GM21360 (cell line): ENCODE results near the gene TMCO4.

Source experiments
- ATAC-seq: cut with Tn5 transposase; IDR thresholded peaks from one replicate; pipeline ENCODE4 v1.9.1; 2021; ENCODE audit warnings: mild to moderate bottlenecking, moderate library complexity; ENCODE audit not compliant: unreplicated experiment

Gene TMCO4

GRCh38 chr1:19662313-19662712 is 137.4 kb downstream of the TMCO4 start:
- ATAC-seq, result no peak

DNA sequence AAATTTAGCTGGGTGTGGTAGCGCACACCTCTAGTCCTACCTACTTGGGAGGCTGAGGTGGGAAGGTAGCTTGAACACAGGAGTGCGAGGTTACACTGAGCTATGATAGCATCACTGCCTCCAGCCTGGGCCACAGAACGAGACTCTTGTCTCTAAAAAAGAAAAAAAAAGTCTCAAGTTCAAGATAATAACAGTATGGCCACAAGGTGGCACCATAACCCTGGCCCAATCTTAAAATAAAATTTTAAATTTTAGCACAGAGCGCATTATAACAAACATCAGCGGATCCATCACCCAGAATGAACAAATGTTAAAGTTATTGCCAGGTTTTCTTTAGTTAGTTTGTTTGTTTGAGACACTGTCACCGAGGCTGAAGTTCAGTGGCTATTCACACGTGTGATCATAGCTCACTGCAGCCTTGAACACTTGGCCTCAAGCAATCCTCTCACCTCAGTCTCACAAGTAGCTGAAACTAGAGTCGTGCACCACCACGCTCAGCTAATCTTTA is 137.9 kb downstream of the TMCO4 start:
- no peak for ATAC-seq

DNA sequence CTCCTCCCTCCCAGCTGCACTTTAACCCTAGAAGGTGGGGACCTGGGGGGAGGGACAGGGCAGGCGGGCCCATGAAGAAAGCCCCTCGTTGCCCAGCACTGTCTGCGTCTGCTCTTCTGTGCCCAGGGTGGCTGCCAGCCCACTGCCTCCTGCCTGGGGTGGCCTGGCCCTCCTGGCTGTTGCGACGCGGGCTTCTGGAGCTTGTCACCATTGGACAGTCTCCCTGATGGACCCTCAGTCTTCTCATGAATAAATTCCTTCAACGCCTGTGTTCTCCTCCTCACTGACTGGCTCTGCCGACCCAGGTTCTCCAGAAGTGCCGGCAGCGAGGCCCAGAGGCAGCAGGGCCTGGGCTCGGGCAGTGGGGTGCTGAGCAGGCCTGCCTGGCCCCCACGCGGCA is 141.5 kb downstream of the TMCO4 start:
- ATAC-seq, result no peak

DNA sequence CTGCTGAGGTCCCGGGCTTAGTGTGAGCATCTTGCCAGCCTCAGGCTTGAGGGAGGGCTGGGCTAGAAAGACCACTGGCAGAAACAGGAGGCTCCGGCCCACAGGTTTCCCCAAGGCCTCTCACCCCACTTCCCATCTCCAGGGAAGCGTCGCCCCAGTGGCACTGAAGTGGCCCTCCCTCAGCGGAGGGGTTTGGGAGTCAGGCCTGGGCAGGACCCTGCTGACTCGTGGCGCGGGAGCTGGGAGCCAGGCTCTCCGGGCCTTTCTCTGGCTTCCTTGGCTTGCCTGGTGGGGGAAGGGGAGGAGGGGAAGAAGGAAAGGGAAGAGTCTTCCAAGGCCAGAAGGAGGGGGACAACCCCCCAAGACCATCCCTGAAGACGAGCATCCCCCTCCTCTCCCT is 142.2 kb downstream of the TMCO4 start:
- no peak for ATAC-seq

- ATAC-seq, result no peak
These were observed 142.8 kb downstream of the TMCO4 start for GRCh38 chr1:19656780-19657466.

- no peak for ATAC-seq
These were observed 143.5 kb downstream of the TMCO4 start for GRCh38 chr1:19656134-19656779.

DNA sequence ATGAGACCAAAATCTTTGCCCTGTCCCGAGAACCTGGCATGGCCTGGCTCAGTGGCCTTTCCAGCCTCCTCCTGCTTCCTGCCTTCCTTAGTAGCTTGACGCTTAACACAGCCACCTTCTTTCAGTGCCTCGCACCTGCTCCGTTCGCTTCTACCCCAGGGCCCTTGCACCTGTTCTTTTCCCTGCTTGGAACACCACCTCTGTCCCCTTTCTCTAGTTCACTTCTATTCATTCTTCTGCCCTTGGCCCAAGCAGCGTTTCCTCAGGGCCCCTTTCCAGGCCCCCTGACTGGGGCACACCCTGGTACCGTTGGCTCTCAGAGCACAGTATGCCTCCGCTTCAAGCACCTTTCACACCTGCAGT is 144.0 kb downstream of the TMCO4 start:
- ATAC-seq, result no peak

- ATAC-seq, result no peak
These were observed 144.6 kb downstream of the TMCO4 start for GRCh38 chr1:19654886-19655717.

DNA sequence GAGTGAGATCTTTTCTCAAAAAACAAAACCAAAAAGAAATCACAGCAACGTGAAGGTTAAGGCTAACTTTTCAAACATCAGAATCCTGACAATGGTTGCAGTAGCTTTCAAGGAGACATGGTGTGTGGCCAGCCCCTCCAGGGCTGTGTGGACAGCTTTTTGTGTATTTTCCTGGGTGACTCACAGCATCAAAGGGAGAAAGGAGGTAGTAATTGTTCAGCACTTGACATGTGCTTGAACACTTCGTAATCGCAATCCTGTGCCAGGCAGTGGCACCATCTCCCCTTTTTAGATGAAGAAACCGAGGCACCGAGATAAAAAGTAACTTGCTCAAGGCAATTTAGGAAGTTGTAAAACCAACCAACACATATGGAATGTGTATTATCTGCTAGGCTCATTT is 145.3 kb downstream of the TMCO4 start:
- no peak for ATAC-seq

DNA sequence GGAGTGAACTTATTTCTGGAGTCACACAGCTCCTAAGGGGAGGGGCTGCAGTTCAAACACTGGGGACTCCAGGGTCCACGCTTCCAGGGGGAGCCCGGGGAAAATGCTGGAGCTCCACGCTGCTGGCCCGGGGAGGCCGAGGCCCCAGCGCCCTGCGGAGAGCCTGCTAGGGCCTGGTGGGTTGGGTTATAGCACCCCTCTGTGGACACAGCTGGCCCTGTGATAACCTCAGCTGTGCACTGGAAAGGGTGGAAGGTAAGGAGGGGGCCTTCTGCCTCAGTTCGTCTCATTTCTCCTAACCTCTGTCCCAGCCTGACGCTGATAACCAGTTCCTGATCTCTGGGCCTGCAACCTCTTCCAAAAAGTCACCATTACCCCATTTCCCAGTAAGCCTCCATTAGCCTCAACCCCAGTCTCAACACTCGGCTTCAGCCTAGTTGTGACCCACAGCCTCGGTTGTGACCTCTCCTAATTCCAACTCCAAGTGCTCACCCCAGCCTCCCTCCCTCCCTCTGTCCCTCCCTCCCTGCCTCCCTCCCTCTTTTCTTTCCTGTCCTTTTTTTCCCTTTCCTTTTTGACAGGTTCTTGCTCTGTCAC is 148.5 kb downstream of the TMCO4 start:
- ATAC-seq, result no peak

DNA sequence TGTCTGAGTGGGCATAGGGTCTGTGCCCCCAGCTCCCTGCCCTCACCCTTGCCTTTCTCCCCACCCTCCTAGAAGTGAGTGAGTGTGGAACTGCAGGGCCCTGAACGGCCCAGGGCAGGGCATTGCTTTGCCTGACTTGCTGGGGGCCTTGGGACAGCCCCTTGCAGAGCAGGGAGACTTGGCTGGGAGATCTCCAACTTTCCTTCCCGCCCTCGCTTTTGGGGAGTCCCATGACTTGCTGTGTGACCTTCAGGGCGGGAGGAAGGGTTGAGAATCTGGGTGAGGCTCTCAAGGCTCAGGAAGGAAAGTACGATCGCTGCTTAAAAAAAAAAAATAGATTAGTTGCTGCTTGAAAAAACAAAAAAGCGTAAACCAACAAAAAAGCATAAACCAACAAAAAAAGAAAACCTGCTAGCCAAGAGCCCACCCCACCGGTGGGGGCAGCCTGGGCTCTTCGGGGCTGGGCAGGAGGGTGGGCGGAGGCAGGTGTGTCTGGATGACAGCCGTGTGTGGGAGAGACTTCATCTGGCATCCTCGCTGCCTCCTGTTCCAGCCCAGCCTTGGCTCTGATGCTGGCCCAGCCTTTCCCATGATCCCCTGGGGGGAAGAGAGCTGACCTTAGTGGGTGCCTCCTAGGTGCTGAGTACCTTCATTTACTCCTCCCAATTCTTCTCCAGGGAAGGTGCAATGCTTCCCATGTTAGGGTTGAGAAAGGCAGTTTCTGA is 149.1 kb downstream of the TMCO4 start:
- no peak for ATAC-seq

GRCh38 chr1:19648689-19649088 is 151.0 kb downstream of the TMCO4 start:
- no peak for ATAC-seq

- ATAC-seq, result no peak
These were observed 151.5 kb downstream of the TMCO4 start for GRCh38 chr1:19648239-19648638.

DNA sequence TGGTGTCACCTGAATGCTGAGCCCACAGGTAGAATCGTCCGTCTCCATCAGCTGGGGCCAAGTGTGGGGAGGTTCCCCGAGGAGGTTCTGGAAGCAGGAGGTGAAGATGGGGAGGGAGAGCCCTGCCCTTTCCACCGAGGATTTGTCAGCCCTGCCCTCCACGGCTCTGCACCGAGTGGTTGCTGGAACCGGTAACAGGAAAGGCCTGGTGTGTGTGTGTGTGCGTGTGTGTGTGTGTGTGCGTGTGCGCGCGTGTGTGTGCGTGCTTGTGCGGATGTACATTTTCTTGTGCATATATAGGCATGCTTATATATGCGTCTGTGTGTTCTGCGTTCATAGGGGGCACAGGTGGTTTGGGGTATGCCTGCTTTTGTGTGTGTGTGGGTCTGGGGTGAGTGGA is 152.1 kb downstream of the TMCO4 start:
- no peak for ATAC-seq

DNA sequence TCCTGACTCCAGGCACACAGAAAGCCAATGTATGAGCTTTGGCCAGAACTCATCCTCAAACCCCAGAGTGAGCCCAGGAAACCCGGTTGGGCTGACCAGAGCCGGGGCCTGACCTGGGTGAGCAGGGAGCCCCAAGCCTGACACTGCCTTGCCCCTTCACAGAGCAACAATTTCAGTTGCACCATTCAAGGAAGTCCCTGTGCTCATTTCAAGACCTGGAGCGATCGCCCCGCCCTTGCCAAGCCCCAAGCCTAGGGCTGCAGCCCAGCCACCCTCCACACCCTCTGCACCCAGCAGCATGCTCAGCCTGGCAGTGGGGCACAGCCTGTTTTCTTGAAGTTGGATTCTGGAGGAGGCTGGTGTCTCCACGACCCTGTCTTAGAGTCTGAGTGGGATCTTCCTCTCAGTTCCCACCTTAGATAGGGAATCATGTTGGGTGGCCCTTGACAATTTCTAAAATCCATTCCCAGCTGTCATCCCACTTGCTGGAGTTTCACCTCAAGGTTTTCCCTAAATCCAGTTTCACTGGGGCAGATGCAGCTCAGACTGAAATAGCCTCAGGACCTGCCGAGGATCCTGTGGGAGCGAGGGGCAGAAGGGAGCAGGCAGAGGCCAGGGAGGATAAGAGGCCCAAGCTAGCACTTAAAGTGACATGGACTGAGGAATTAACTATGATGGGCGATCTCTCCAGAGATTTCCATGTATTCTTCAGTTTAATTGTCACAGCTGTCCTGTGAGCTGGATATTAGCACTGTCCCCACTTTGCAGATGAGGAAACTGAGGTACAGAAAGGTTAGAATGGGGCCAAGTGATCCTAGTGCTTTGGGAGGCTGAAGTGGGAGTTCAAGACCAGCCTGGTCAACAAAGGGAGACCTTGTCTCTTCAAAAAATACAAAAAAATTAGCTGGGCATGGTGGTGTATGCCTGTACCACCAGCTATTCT is 153.1 kb downstream of the TMCO4 start:
- no peak for ATAC-seq

GRCh38 chr1:19645411-19646251 is 154.1 kb downstream of the TMCO4 start:
- ATAC-seq, result no peak

DNA sequence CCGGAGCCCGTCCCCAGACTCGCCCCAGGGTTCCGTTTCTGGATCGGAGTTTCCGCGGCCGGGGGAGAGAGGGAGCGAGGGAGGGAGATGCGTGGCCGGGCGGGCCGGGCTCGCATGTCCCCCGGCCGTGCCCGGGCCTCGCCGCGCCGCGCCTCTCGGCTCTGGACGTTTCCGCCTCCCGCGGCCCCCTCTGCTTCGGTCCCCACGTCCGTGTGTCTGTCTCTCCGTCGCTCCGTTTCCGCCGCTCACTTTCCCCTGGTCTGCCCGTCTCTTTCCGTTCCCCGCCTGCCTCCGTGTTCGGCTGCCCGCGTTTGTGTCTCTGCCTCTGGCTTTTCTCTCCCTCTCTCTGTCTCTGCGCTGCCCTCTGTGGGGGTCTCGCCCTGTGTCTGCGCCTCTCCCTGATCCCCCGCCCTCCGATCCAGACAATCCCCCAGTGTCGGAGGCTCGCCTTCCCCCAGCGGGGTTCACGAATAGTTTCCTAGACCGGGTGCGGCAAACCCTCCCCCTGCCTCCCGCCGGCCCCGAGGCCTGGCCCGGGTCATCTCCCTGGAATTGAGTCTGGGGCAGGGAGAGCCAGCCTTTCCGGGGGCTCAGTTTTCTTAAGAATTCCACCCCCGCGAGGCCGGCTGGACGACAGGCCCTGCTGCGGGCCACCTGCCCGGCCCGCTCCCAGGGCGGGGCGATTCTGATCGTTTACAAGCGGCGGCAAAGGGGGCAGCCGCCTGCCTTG is 154.9 kb downstream of the TMCO4 start:
- no peak for ATAC-seq

DNA sequence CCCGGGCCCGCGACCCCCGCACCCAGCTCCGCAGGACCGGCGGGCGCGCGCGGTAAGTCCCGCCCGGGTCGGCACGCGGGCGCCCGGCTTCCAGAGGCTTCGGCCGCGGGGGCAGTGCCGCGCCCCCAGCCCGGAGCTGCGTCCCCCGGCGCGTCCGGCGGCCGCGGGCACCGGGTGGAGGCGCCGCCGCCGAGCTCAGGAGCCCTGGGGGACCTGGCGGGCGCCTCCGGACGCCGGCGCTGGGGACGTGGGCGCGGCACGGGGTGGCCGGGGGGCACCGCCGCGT is 155.4 kb downstream of the TMCO4 start:
- no peak for ATAC-seq
